K562 (cell line): ENCODE results near the gene KTN1. TPM values are rescaled to one million over a fixed set of nuclear protein-coding genes. Genes with fewer than 3 reads are reported as not detected.

Experiments
- ATAC-seq: fragments of 200-7000 bp; cut with Tn5 transposase; 3 replicates; pipeline ENCODE4 v1.9.1; 2020; ENCODE audit warnings: moderate library complexity
- BruUV-seq: library from RNA; stranded (reverse); fragments of 400-500 nt; replicated peaks from 2 replicates; lab custom pipeline; 2021; lab: Mats Ljungman, UMichigan
- CTCF ChIA-PET: fragments of 300-600 bp; formaldehyde crosslinking; extraction: SDS; loops from one replicate; lab custom pipeline; 2021; ENCODE audit warnings: low intra/inter-chr PET ratio; lab: Yijun Ruan, JAX
- POLR2A ChIA-PET: fragments of 300-600, 350-650 bp; sonication (Branson Sonifier 250); formaldehyde crosslinking; extraction: SDS; loops from one replicate; lab custom pipeline; 2021; ENCODE audit warnings: antibody characterized with exemption, inconsistent platforms; lab: Yijun Ruan, JAX
- DNase-seq, 4 experiments: peaks; one replicate each; pipeline versions ENCODE4 v3.0.0 to v3.0.0-alpha.2; 2011 to 2018; ENCODE audit warnings: low spot score in 3 of 4, mixed read lengths in 3 of 4; ENCODE audit errors: extremely low read depth in 1 of 4
- FAIRE-seq: peaks from 2 replicates; lab custom pipeline; 2011; peaks lifted over from hg19 to GRCh38; lab: Jason Lieb, UNC
- H2AFZ ChIP-seq: 2 replicates; pipeline ENCODE4 v1.6.0; 2011; ENCODE audit warnings: low read depth, low read length, control low read depth, inconsistent platforms
- H3K27ac ChIP-seq: fragments of 200-600 bp; 3 replicates; pipeline ENCODE4 v1.8.0; 2011; ENCODE audit warnings: low read depth, mild to moderate bottlenecking, control low read depth, inconsistent platforms, low read length, moderate library complexity, mixed read lengths; ENCODE audit errors: extremely low read depth
- H3K27me3 ChIP-seq, 2 experiments: fragments of 300-600 bp in 1 of 2; 2 replicates in 1 of 2; 3 replicates in 1 of 2; pipeline versions ENCODE4 v1.6.0 to v1.8.0; 2011; ENCODE audit warnings: inconsistent platforms in 2 of 2, low read length in 2 of 2, mild to moderate bottlenecking in 1 of 2, mixed read lengths in 1 of 2, moderate library complexity in 1 of 2; ENCODE audit not compliant: control insufficient read depth in 2 of 2, insufficient read depth in 2 of 2
- H3K36me3 ChIP-seq: fragments of 300-600 bp; 3 replicates; pipeline ENCODE4 v1.8.0; 2011; ENCODE audit warnings: mild to moderate bottlenecking, low read length, inconsistent platforms; ENCODE audit not compliant: control insufficient read depth, insufficient read depth
- H3K4me1 ChIP-seq, 2 experiments: fragments of 200-600 bp in 1 of 2; replicated peaks in 1 of 2; 2 replicates in 1 of 2; 3 replicates in 1 of 2; pipeline versions ENCODE4 v1.5.1 to v1.8.0; 2011; ENCODE audit warnings: inconsistent platforms in 2 of 2, low read length in 2 of 2, mild to moderate bottlenecking in 1 of 2, mixed read lengths in 1 of 2, moderate library complexity in 1 of 2; ENCODE audit not compliant: control insufficient read depth in 2 of 2, insufficient read depth in 2 of 2
- H3K4me2 ChIP-seq: 2 replicates; pipeline ENCODE4 v1.6.1; 2011; ENCODE audit warnings: low read length, control low read depth, inconsistent platforms, mixed read lengths; ENCODE audit not compliant: insufficient read depth
- H3K4me3 ChIP-seq: fragments of 200-600 bp; sonication (generic), shearing (Covaris generic); 2 replicates; pipeline ENCODE4 v1.5.1; 2016; ENCODE audit warnings: control low read depth, inconsistent platforms
- H3K79me2 ChIP-seq: fragments of 200-600 bp; 3 replicates; pipeline ENCODE4 v1.8.0; 2011; ENCODE audit warnings: low read length, inconsistent platforms; ENCODE audit not compliant: control insufficient read depth, insufficient read depth
- H3K9ac ChIP-seq, 2 experiments: 2 replicates each; pipeline versions ENCODE4 v1.6.0 to v1.6.1; 2011; ENCODE audit warnings: low read depth in 2 of 2, low read length in 2 of 2, control low read depth in 1 of 2, inconsistent platforms in 1 of 2, mild to moderate bottlenecking in 1 of 2, mixed read lengths in 1 of 2; ENCODE audit not compliant: insufficient read depth in 1 of 2
- H3K9me1 ChIP-seq: one replicate; pipeline ENCODE4 v1.6.0; 2011; ENCODE audit warnings: inconsistent platforms, mild to moderate bottlenecking, low read length, moderate library complexity; ENCODE audit not compliant: control insufficient read depth, insufficient read depth
- H3K9me3 ChIP-seq: replicated peaks from 2 replicates; pipeline ENCODE4 v1.5.1; 2011; ENCODE audit warnings: low read depth, low read length, inconsistent platforms; ENCODE audit not compliant: control insufficient read depth, insufficient read depth
- H4K20me1 ChIP-seq: replicated peaks from 2 replicates; pipeline ENCODE4 v1.6.1; 2011; ENCODE audit warnings: low read length, inconsistent platforms, mixed read lengths; ENCODE audit not compliant: control insufficient read depth, insufficient read depth
- HEY1 ChIP-seq: fragments of 250-450 bp; sonication (Bioruptor Pico); IDR thresholded peaks from 2 replicates; pipeline ENCODE4 v1.5.0; 2020; ENCODE audit warnings: mild to moderate bottlenecking, moderate library complexity, borderline replicate concordance
- IFI16 ChIP-seq: fragments of 250-450 bp; sonication (Bioruptor Pico); IDR thresholded peaks from 2 replicates; pipeline ENCODE4 v2.1.2; 2022; ENCODE audit warnings: mild to moderate bottlenecking, inconsistent platforms
- NELFE ChIP-seq: IDR thresholded peaks from 2 replicates; pipeline ENCODE4 v1.6.1; 2011; ENCODE audit warnings: mild to moderate bottlenecking; ENCODE audit not compliant: insufficient read depth, insufficient read length
- SNIP1 ChIP-seq: fragments of 450-650 bp; IDR thresholded peaks from 2 replicates; pipeline ENCODE4 v1.7.1; 2017; ENCODE audit warnings: low read depth, mild to moderate bottlenecking
- ZNF57 ChIP-seq: fragments of 450-650 bp; formaldehyde crosslinking; IDR thresholded peaks from 2 replicates; pipeline ENCODE4 v1.4.0; 2020; ENCODE audit warnings: mild to moderate bottlenecking, moderate library complexity
- WGBS: fragments of 100-300 bp; shearing (Covaris generic); methylation state at CpG from one replicate; pipeline ENCODE4 v1.1.6; 2016; ENCODE audit warnings: low coverage, mixed read lengths; ENCODE audit not compliant: insufficient coverage; ENCODE audit errors: missing lambda C conversion rate; 5-methylcytosine and 5-hydroxymethylcytosine counted together
- in situ Hi-C: fragments of 300-500 bp; cut with MboI; formaldehyde crosslinking; loops from 4 replicates; pipeline ENCODE4 v1.15.0; 2018; ENCODE audit warnings: inconsistent platforms, mixed read lengths
- intact Hi-C: fragments of 100-400 bp; cut with micrococcal nuclease; formaldehyde crosslinking; loops from 2 replicates; pipeline ENCODE4 v1.14.2; 2022
- polyA plus RNA-seq, 8 experiments: library from polyadenylated mRNA; depleted of rRNA in 4 of 8; stranded (reverse) in 5 of 8; unstranded in 3 of 8; fragments of >200 nt; fragmentation: Nextera tagmentation in 2 of 8; fragmentation: Illumina TruSeq in 1 of 8; extraction: Ambion mirVana in 2 of 8; extraction: Trizol in 1 of 8; gene quantifications; 2 replicates each; pipeline versions ENCODE4 v1.2.1 to v1.2.3, GENCODE V29; 2011 to 2014; ENCODE audit warnings: inconsistent platforms in 1 of 8, missing spikeins in 1 of 8
- total RNA-seq, 7 experiments: library from RNA; depleted of rRNA in 6 of 7; stranded (reverse); fragments of >200 nt in 6 of 7; fragmentation: Illumina TruSeq in 2 of 7; extraction: Trizol in 2 of 7; gene quantifications; 2 replicates each; pipeline versions ENCODE4 v1.2.1 to v1.2.3, GENCODE V29; 2011 to 2021; ENCODE audit warnings: low replicate concordance in 1 of 7
- TF ChIP-seq, protein P1 (sequence below): fragments of 250-450 bp; sonication (Bioruptor Pico); IDR thresholded peaks from 2 replicates; pipeline ENCODE4 v1.8.0; 2022; ENCODE audit warnings: moderate library complexity, mild to moderate bottlenecking, inconsistent platforms
- TF ChIP-seq, protein P2 (sequence below): fragments of 450-650 bp; IDR thresholded peaks from 2 replicates; pipeline ENCODE4 v1.6.1; 2018; ENCODE audit not compliant: partially characterized antibody
- TF ChIP-seq, protein P3 (sequence below): fragments of 450-650 bp; IDR thresholded peaks from 2 replicates; pipeline ENCODE4 v1.6.1; 2016; ENCODE audit warnings: low read depth, mild to moderate bottlenecking, moderate library complexity

The KTN1 gene
- total and polyA plus RNA-seq, 9 of the 15 experiments (the other 6 are each of a cell fraction or from before 2014, with no cell fraction given): 34.8 to 120 (median 63.6) TPM

DNA sequence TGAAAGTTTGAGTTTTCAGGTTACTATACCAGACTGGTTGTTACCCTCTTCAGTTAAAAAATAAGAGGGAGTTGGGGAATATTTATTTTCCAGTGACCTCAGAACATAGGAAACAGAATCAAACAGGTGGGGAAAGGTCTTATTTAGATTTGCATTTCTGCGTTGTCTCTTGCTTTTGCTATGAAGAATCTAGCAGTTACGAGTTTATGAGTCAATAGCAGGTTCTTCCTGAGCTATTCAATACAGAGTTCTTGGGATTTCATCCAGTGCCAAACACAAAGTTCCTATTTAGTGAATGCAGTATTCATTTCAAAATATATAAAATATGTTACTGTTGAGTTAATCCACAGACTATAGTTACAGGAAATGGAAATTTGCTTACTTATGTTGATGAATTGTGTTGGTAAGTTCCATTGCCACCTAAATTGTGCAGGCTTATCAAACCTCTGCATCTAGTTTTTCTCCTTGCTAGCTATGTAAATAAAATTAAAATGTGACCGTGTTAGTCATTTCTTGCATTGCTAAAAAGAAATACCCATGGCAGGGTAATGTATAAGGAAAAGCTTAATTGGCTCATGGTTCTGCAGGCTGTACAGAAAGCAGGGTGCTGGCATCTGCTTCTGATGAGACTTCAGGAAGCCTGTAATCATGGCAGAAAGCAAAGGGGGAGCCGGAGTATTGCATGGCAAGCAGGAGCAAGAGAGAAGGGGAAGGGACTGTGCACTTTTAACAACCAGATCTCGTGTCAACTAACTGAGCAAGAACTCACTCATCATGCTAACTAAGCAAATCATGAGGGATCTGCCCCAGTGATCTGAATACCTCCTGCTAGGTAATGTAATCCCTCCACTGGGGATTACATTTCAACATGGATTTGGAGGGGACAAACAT, 110.2 kb downstream of the KTN1 start:
- H3K36me3 ChIP-seq: no peaks in the 10 kb centered on the region
- in situ Hi-C loops (no loop called here), intact Hi-C loops (loop anchor here (10.0 kb wide), 1 partner anchor 245 kb away; the partner anchor contains the start of gene TBPL2)
- ChIA-PET POLR2A (no interaction called here), CTCF (no interaction called here)
- H3K79me2 ChIP-seq: no peaks in the 10 kb centered on the region
- no peaks in the 10 kb centered on the region for H4K20me1 ChIP-seq
- H3K9me3 ChIP-seq: no peaks in the 10 kb centered on the region
- H3K4me3 ChIP-seq: no peak overlapping the region
- no peaks in the 10 kb centered on the region for H3K4me1 ChIP-seq
- BruUV-seq: no TSS peak
- ATAC-seq (no peak), FAIRE-seq (no peak), DNase-seq (no peak)
- no peaks in the 10 kb centered on the region for H3K27me3 ChIP-seq
- WGBS: 50% methylated on average over 5 of the region's 5 CpGs
- H2AFZ ChIP-seq: no peak overlapping the region
- no peak for TF ChIP-seq SNIP1
- H3K9me1 ChIP-seq: no peaks in the 10 kb centered on the region
- H3K9ac ChIP-seq: no peak overlapping the region
- H3K27ac ChIP-seq: no peak overlapping the region
- H3K4me2 ChIP-seq: no peak overlapping the region

DNA sequence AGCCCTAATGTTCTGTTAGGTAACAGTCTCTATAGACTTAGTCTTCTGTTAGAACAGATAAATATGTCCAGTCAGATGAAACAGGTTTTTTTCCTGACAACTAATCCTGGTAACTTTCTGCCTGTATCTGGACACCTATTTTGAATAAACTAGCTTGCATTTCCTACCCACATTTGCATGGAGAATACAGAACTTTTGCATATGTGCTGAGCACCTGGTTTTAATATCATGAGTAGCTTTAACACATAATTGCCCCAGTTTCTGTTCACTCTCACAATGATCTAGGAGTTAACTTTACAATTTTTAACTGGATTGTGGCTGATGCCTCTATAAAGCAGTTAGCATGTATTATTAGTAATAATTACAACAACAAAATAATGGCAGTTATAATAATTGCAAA, 111.7 kb downstream of the KTN1 start:
- POLR2A ChIA-PET: no interaction called here
- Histone ChIP-seq H3K9ac (no peak overlapping the region), H3K27me3 (no peaks in the 10 kb centered on the region), H3K27ac (no peak overlapping the region), H3K4me1 (no peaks in the 10 kb centered on the region), H3K79me2 (no peaks in the 10 kb centered on the region), H2AFZ (no peak overlapping the region), H3K4me3 (no peak overlapping the region), H4K20me1 (no peaks in the 10 kb centered on the region), H3K36me3 (no peaks in the 10 kb centered on the region), H3K9me3 (no peaks in the 10 kb centered on the region), H3K9me1 (no peaks in the 10 kb centered on the region), H3K4me2 (no peak overlapping the region)
- in situ Hi-C loops (no loop called here), intact Hi-C loops (loop anchor here (10.0 kb wide), 1 partner anchor 247 kb away; the partner anchor contains the start of gene TBPL2)
- DNase-seq (no peak), FAIRE-seq (no peak), ATAC-seq (no peak)
- CTCF ChIA-PET: no interaction called here
- no TSS peak for BruUV-seq
- TF ChIP-seq HEY1 (CRISPR knock-in tag) (no peak), NELFE (no peak), IFI16 (no peak), ZNF57 (no peak)
- TF ChIP-seq, protein P1, sequence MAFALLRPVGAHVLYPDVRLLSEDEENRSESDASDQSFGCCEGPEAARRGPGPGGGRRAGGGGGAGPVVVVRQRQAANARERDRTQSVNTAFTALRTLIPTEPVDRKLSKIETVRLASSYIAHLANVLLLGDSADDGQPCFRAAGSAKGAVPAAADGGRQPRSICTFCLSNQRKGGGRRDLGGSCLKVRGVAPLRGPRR (CRISPR knock-in tag): no peak
- TF ChIP-seq, protein P2, sequence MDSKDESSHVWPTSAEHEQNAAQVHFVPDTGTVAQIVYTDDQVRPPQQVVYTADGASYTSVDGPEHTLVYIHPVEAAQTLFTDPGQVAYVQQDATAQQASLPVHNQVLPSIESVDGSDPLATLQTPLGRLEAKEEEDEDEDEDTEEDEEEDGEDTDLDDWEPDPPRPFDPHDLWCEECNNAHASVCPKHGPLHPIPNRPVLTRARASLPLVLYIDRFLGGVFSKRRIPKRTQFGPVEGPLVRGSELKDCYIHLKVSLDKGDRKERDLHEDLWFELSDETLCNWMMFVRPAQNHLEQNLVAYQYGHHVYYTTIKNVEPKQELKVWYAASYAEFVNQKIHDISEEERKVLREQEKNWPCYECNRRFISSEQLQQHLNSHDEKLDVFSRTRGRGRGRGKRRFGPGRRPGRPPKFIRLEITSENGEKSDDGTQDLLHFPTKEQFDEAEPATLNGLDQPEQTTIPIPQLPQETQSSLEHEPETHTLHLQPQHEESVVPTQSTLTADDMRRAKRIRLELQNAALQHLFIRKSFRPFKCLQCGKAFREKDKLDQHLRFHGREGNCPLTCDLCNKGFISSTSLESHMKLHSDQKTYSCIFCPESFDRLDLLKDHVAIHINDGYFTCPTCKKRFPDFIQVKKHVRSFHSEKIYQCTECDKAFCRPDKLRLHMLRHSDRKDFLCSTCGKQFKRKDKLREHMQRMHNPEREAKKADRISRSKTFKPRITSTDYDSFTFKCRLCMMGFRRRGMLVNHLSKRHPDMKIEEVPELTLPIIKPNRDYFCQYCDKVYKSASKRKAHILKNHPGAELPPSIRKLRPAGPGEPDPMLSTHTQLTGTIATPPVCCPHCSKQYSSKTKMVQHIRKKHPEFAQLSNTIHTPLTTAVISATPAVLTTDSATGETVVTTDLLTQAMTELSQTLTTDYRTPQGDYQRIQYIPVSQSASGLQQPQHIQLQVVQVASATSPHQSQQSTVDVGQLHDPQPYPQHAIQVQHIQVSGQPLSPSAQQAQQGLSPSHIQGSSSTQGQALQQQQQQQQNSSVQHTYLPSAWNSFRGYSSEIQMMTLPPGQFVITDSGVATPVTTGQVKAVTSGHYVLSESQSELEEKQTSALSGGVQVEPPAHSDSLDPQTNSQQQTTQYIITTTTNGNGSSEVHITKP: no peak
- TF ChIP-seq, protein P3, sequence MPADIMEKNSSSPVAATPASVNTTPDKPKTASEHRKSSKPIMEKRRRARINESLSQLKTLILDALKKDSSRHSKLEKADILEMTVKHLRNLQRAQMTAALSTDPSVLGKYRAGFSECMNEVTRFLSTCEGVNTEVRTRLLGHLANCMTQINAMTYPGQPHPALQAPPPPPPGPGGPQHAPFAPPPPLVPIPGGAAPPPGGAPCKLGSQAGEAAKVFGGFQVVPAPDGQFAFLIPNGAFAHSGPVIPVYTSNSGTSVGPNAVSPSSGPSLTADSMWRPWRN: no peak
